Measurements from ENCODE around the gene GLCE.

GRCh38 chr15:69149803-69150202 lies 10.6 kb upstream of the GLCE start:
- TF ChIP-seq CTCF (IDR thresholded peaks at IDR 0.05; ENCODE audit: low read length) = no peak
- no peak for TF ChIP-seq EZH2 (IDR thresholded peaks at IDR 0.05; ENCODE audit: borderline replicate concordance, low read length)
